Urinary bladder (tissue), 2 donors: ENCODE data around the gene MMP27. TPM values are rescaled to one million over a fixed set of nuclear protein-coding genes. Genes with fewer than 3 reads are reported as not detected.

ENCODE experiments used
- polyA plus RNA-seq: library from polyadenylated mRNA; stranded (reverse); fragments of 200-250 nt; gene quantifications from one replicate; pipeline ENCODE4 v1.2.3, GENCODE V29; 2013
- total RNA-seq: library from RNA; depleted of rRNA; stranded (reverse); fragments of >200 nt; gene quantifications from one replicate; pipeline ENCODE4 v1.2.3, GENCODE V29; 2014
- donor health status: healthy.

Gene MMP27
- total and polyA plus RNA-seq, 2 donors, result 0.22 TPM; not detected in 1

Other genes starting within 250 kb of the MMP27 start
- 18.9 TPM for gene MMP7, start 175.0 kb downstream of the MMP27 start, total RNA-seq
- gene MMP7, start 175.0 kb downstream of the MMP27 start, polyA plus RNA-seq, result 10.2 TPM
- not detected for gene MMP20, start 80.4 kb downstream of the MMP27 start, total RNA-seq
- not detected for gene MMP20, start 80.4 kb downstream of the MMP27 start, polyA plus RNA-seq
- 1.3 TPM for gene MMP8, start 19.2 kb upstream of the MMP27 start, total RNA-seq
- 0.37 TPM for gene MMP8, start 19.2 kb upstream of the MMP27 start, polyA plus RNA-seq
- gene MMP10, start 74.9 kb upstream of the MMP27 start, total RNA-seq, result not detected
- gene MMP10, start 74.9 kb upstream of the MMP27 start, polyA plus RNA-seq, result not detected
- 0.53 TPM for gene MMP1, start 92.4 kb upstream of the MMP27 start, total RNA-seq
- gene MMP1, start 92.4 kb upstream of the MMP27 start, polyA plus RNA-seq, result 0.15 TPM
- gene MMP3, start 137.8 kb upstream of the MMP27 start, total RNA-seq, result 1.4 TPM
- 6.3 TPM for gene MMP3, start 137.8 kb upstream of the MMP27 start, polyA plus RNA-seq
- gene MMP12, start 169.2 kb upstream of the MMP27 start, total RNA-seq, result 3.8 TPM
- gene MMP12, start 169.2 kb upstream of the MMP27 start, polyA plus RNA-seq, result 0.62 TPM
- gene MMP13, start 250.0 kb upstream of the MMP27 start, total RNA-seq, result not detected
- gene MMP13, start 250.0 kb upstream of the MMP27 start, polyA plus RNA-seq, result 0.04 TPM